ENCODE measurements around the gene TEC.

Gene TEC

DNA sequence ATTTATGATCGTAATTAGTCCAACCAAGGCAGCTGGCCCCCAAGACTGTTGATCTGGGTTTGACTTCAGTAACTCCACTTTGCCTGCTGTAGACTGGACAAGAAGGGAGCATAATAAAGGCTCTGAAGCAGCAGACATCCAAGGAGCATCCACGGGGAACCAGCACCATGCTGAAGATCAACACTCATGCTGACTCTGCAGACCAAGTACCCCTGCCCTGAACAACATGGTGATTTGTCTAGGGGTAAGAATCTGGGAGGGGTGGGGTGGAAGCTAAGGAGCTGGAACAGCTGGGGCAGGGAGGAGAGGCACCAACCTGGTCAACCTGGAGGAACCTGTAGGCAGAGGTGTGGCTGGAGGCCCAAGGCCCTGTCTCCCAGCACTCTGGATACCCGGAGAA is 2.1 kb downstream of the TEC start:
- DNase-seq: no peak

DNA sequence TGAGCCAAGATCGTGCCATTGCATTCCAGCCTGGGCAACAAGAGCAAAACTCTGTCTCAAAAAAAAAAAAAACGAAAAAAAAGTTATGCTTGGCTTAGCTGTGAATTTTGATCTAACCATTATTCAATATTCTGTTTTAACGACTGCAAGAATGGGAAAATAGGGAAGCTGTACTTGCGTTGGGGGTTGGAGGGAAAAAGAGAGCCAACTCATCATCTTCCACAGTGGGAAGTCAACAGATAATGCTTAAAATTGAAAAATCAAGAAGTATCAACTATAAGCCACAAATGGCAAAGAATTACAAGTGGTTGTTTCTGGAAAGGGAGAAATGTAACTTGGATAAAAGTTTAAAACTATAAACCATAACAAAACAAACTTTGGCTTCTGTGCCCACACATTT is 2.9 kb downstream of the TEC start:
- DNase-seq: peak; percentile 10 to 20

DNA sequence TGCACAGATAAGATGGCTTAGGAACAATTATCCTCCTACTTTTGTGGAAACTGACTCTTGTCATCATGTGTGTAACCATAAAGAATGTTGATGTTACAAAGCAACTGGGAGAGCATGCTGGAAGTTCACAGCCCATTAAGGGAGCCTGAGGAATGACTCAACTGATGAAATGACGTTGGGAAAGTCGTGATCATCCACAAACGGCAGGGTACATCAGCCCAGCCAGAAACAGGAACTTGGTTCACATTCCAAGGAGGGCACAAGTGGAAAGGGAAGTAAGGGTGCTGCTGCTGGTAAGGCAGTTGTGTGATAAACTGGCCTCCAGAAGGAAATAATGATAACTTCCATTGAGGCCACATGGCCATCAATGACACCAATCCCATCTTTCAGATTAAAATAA is 6.7 kb downstream of the TEC start:
- DNase-seq: no peak

GRCh38 chr4:48262484-48262883 is 7.2 kb downstream of the TEC start:
- no peak for DNase-seq

DNA sequence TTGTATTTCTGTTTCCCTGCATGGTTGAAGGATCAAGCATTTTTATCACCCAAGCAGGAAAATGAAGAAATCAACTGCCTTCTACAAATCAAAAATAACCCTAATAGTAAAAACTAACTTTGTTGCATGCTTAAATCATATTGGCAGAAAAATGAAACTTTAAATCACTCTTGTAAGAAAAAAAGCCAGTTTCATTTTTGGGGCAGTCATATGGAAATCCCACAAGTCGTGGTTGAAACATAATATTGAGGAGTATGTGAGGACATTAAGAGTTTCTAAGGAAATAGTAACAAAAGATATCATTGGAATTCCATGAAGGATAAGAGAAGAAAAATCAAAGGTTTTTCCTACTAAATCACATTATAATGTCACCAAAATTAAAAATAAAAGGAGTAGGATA is 8.4 kb downstream of the TEC start:
- no peak for DNase-seq

GRCh38 chr4:48259748-48260147 is 9.9 kb downstream of the TEC start:
- no peak for DNase-seq

DNA sequence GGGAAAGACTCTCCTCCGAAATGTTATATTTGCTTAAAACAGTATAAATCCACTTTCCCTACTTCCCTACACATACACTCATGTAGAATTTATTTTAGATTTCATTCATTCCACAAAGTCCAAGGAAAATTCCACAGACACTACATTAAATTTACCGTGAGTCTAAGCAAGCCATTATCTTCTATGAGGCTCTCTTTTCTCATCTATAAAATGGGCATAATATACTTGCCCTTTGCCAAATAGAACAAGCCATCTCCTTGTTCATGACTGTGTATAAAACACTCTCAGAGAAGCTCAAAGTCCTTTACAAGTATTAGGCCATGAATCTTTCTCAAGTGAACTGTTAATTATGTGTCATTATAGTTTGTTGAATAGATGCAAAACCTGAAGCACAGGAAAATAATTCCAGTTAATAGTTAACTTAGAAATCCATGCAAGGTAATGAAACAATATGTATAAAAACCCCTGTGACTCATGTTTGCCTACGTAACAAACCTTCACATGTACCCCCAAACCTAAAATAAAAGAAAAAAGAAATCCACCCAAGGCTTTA is 10.7 kb downstream of the TEC start:
- DNase-seq: no peak

- no peak for DNase-seq
These were observed 13.7 kb downstream of the TEC start for GRCh38 chr4:48255959-48256342.

- no peak for DNase-seq
These were observed 14.3 kb downstream of the TEC start for GRCh38 chr4:48255072-48255958.

DNA sequence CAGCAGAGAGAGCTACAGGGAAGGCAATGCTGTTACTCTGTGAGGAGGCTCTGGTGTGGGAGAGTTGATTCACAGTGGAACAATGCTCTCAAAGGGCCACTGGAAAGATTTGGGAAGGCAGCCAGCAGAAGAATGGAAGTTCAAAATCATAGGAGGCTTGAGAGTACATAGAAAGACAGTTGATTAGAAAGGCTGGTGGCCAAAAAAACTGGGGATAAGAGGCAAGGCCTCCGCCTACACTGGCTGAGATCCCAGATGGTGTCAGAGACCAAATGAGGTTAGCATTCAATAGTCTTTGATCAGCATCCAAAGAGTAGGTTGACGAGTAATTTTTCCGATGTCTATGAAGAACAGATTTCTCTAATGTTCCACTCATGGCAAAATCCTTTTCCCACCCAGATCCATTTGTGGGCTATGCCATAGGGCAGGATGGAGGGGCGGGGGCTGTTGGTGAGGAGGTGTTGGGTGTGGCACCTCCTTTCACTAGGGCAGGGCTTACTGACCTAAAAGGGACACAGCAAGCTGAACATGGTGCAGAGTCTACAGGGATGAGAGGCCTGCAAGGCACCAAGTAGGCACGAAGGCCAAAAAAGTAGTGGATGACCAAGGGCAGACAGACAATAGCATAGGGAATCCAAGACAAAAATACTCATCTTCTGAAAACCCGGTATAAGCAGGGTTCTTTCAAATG is 15.1 kb downstream of the TEC start:
- DNase-seq: no peak

GRCh38 chr4:48252313-48252712 is 17.3 kb downstream of the TEC start:
- no peak for DNase-seq

- DNase-seq: no peak
These were observed 18.7 kb downstream of the TEC start for GRCh38 chr4:48250980-48251379.

GRCh38 chr4:48250343-48250742 is 19.3 kb downstream of the TEC start:
- DNase-seq: no peak

DNA sequence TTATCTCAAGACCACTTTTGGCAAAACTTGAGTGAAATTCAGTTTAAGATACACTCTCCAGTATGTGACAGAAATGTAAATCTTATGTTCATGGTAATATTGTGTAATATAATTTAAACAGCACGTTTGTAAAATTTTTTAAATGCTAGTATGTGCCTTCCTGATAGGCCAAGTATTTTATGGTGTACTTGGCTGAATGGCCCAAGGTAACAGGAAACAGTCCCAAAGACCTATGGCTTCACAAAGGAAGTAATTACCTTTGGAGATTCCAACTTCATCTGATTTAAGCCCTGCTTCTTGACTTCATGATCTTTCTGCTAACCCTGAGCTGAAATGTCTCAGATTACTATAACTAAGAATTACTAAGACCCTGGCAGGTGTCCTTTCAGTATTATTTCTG is 20.3 kb downstream of the TEC start:
- DNase-seq: no peak

DNA sequence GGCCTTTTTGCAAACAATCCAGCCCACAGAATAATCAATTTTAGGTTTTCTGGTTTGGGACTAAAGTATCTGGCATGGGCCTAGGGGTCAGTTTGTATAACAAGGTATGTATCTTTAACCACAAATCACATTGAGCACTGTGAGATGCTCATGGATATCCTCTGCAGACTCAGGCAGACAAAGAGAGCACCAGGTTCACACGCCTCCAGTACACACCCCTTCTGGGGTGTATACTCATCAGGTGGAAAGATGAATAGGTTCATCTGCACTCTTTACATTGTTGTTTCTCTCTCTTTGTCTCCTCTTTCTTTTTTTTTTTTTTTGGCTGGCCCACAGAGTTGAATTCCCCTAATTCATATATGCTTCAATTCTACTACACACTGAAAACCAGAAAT is 21.1 kb downstream of the TEC start:
- DNase-seq: no peak

DNA sequence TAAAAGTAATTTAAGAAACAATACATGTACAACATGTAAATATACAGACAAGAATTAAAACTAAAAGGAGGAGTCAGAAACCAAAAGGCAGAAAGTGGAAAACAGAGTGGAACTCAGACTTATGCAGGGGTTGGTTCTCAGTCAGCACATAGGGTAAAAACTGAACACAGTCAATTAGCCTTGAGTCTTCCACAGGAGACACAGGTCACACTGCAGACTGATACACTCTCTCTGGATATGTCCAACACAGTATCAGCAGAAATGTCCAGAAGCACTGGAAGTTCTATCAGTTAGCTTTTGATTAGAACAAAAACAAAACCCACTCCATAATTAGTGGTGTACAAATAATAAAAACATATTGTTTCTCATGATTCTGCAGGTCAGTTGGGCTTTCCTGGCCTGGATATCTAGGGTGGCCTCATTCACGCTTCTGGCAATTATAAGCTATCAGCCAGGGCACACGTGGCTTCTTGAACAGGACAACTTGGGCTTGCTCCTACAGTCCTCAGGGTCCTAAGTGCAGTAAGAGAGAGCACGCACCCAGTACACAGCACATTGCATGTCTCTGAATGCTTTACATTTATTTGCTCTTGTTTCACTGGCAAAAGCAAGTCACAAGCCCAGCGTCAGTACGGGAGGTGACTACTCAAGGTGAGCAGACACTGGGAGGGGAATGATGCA is 21.6 kb downstream of the TEC start:
- DNase-seq: no peak

- peak; percentile 69 for DNase-seq
These were observed 22.3 kb downstream of the TEC start for GRCh38 chr4:48247142-48247877.

- DNase-seq: no peak
These were observed 25.0 kb downstream of the TEC start for GRCh38 chr4:48244665-48245064.

DNA sequence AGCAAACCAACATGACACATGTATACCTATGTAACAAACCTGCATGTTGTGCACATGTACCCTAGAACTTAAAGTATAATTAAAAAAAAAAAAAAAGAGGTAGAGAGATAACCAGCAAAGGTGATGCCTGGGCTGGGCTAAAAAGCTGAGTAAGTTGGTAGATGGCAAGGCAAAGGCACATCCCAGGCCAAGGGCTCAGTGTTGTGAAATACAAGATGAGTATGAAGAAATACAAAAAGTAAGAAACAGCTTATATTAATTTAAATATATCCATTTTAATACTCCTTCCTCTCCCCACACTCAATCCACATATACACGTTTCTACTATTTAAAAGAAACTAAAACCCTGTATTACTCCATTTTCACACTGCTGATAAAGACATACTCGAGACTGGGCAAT is 25.8 kb downstream of the TEC start:
- DNase-seq: peak; percentile 7 to 50

- DNase-seq: no peak
These were observed 26.2 kb downstream of the TEC start for GRCh38 chr4:48243429-48243828.

DNA sequence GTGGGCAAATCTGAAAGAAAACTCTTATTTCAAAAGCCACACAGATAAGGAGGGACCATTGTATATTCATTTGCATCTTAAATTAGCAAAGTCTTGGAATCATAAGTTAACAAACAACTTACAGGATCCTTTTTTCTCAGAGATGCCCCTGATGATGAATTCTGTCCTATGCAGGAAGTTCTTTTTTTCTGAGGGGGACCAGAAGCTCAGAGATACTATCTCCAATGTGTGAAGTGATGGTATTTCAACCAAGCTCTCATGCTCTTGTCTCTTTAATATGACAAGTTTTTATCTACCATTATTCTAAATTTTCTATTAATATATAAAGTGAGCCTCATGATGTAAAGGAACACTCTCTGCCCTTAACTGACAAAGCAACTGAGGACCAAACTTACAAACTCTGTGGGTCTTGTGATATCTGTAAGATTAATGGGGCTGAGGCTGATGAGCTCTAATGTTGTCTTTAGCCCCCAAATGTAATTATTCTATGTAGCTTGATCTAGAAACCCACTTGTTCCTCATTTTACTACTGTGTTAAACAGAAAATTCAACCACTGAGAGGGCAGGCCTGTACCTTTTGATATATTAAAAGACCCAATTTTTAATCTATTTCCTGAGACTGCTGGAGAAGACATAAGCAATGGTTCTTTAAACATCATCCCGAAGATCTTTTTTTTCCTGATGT is 27.0 kb downstream of the TEC start:
- DNase-seq: no peak

GRCh38 chr4:48241731-48242130 is 27.9 kb downstream of the TEC start:
- no peak for DNase-seq

All from AML-193 (cell line).